Esophagus squamous epithelium (tissue), 4 donors: ENCODE results near the gene SLC35F2.

Source experiments
- CTCF ChIP-seq, 6 experiments: fragments of 450-650 bp in 4 of 6; fragments of 200-600 bp in 2 of 6; sonication (generic) in 2 of 6; IDR thresholded peaks; one replicate each; pipeline ENCODE4 v1.5.1; 2016 to 2019; ENCODE audit warnings: antibody characterized with exemption in 6 of 6, mild to moderate bottlenecking in 4 of 6, moderate library complexity in 4 of 6
- POLR2A ChIP-seq, 4 donors: fragments of 450-650 bp; IDR thresholded peaks; one replicate each; pipeline ENCODE4 v1.6.1; 2017; ENCODE audit warnings: antibody characterized with exemption in 4 of 4, mild to moderate bottlenecking in 4 of 4, moderate library complexity in 3 of 4

DNA sequence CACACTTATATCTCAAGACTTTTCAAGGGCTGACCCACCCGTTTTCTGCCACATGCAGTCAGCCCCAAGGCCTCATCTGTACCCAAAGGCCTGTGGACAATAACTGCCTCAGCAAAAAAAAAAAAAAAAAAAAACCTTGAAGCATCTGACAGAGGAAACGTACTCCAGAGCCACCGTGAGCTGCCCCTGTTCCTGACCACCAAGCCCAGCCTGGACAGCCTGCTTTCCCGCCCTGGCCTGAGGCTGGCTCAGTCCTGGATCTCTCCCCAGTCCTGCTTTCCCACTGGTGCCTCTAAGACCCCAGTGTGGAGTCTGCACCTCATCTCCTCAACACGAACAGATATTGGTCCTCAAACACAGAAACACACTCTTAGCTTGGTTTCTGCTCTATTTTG lies 66.5 kb downstream of the SLC35F2 start:
- no peak for TF ChIP-seq CTCF (IDR thresholded peaks at IDR 0.05)
- TF ChIP-seq POLR2A (IDR thresholded peaks at IDR 0.05) = no peak
